ENCODE data around the gene FGFRL1.

FGFRL1 gene

GRCh38 chr4:1057403-1057745 lies 45.9 kb downstream of the FGFRL1 start:
- no peak for TF ChIP-seq CTCF (IDR thresholded peaks at IDR 0.05; ENCODE audit: low read depth, low read length)
- Histone ChIP-seq H3K4me3 (ENCODE audit: low read depth, low read length) (no peak overlapping the region), H3K36me3 (no peaks in the 10 kb centered on the region), H3K27ac (no peak overlapping the region), H3K9me3 (ENCODE audit: severe bottlenecking) (no peaks in the 10 kb centered on the region), H3K27me3 (ENCODE audit: insufficient read depth, low read depth, severe bottlenecking) (peaks cover 19% of the 10 kb centered on the region)
- DNase-seq, result no peak

- no peak overlapping the region for H3K27ac ChIP-seq
- no peak for TF ChIP-seq CTCF (IDR thresholded peaks at IDR 0.05; ENCODE audit: low read depth, low read length)
- no peak for DNase-seq
- H3K27me3 ChIP-seq (ENCODE audit: insufficient read depth, low read depth, severe bottlenecking), result peaks cover 9% of the 10 kb centered on the region
- H3K36me3 ChIP-seq, result no peaks in the 10 kb centered on the region
- H3K9me3 ChIP-seq (ENCODE audit: severe bottlenecking), result no peaks in the 10 kb centered on the region
- H3K4me3 ChIP-seq (ENCODE audit: low read depth, low read length), result no peak overlapping the region
These were observed 47.0 kb downstream of the FGFRL1 start for GRCh38 chr4:1058198-1058996.

GRCh38 chr4:1058997-1059665 lies 47.7 kb downstream of the FGFRL1 start:
- Histone ChIP-seq H3K4me3 (ENCODE audit: low read depth, low read length) (no peak overlapping the region), H3K9me3 (ENCODE audit: severe bottlenecking) (no peaks in the 10 kb centered on the region), H3K27me3 (ENCODE audit: insufficient read depth, low read depth, severe bottlenecking) (peaks cover 9% of the 10 kb centered on the region), H3K36me3 (no peaks in the 10 kb centered on the region), H3K27ac (no peak overlapping the region)
- no peak for DNase-seq
- peak; percentile 10; the same call in 1 of the 2 replicates for TF ChIP-seq CTCF (IDR thresholded peaks at IDR 0.05; ENCODE audit: low read depth, low read length)

GRCh38 chr4:1060121-1060520 lies 48.7 kb downstream of the FGFRL1 start:
- Histone ChIP-seq H3K4me3 (ENCODE audit: low read depth, low read length) (no peak overlapping the region), H3K36me3 (no peaks in the 10 kb centered on the region), H3K27ac (no peak overlapping the region), H3K27me3 (ENCODE audit: insufficient read depth, low read depth, severe bottlenecking) (peaks cover 9% of the 10 kb centered on the region), H3K9me3 (ENCODE audit: severe bottlenecking) (no peaks in the 10 kb centered on the region)
- TF ChIP-seq CTCF (IDR thresholded peaks at IDR 0.05; ENCODE audit: low read depth, low read length), result no peak
- DNase-seq, result no peak

- Histone ChIP-seq H3K4me3 (ENCODE audit: low read depth, low read length) (no peak overlapping the region), H3K27me3 (ENCODE audit: insufficient read depth, low read depth, severe bottlenecking) (peaks cover 6% of the 10 kb centered on the region), H3K36me3 (no peaks in the 10 kb centered on the region), H3K27ac (no peak overlapping the region), H3K9me3 (ENCODE audit: severe bottlenecking) (no peaks in the 10 kb centered on the region)
- TF ChIP-seq CTCF (IDR thresholded peaks at IDR 0.05; ENCODE audit: low read depth, low read length), result no peak
- no peak for DNase-seq
These were observed 49.2 kb downstream of the FGFRL1 start for GRCh38 chr4:1060621-1061020.
